Measurements from ENCODE around the gene ZNF493.

ZNF493 gene

DNA sequence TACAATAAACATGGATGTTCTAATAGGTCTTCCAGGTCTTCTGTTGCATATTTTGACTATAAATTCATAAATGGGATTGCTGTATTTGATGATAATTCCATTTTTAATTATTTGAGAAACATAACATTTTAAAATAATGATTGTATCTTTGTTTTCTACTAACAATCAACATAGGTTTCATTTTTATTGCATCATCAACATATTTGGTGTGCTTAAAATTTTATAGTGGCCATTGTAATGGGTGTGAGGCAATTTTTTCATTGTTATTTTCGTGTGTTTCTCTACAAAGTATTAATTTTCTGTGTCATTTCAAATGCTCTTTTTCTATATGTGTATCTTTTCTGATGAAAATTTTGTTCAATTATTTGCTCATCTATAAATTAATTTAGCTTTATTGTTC, 13.2 kb downstream of the ZNF493 start:
- Histone ChIP-seq H3K4me2 (ENCODE audit: low read length) (no peak overlapping the region), H3K4me1 (ENCODE audit: control insufficient read depth in 1 of 2, insufficient read depth in 2 of 2, low read length in 2 of 2) (no peaks in the 10 kb centered on the region), H3K9ac (ENCODE audit: low read length) (no peak overlapping the region), H3K27ac (ENCODE audit: low read depth, low read length) (no peak overlapping the region), H3K79me2 (ENCODE audit: control insufficient read depth, insufficient read depth, low read length, poor library complexity) (no peaks in the 10 kb centered on the region), H3K23ac (ENCODE audit: low read length) (no peak overlapping the region), H3K4ac (ENCODE audit: low read depth, low read length) (no peak overlapping the region), H2AFZ (ENCODE audit: insufficient read depth, low read length, poor library complexity) (no peak overlapping the region), H2BK5ac (ENCODE audit: low read depth, low read length, poor library complexity) (no peak overlapping the region), H3K14ac (ENCODE audit: low read length) (no peak overlapping the region), H3K18ac (ENCODE audit: low read length) (no peak overlapping the region), H3K27me3 (ENCODE audit: insufficient read depth, low read length) (no peaks in the 10 kb centered on the region), H2BK12ac (ENCODE audit: low read length) (no peak overlapping the region), H4K8ac (ENCODE audit: low read depth, low read length) (no peak overlapping the region), H3K36me3 (ENCODE audit: control insufficient read depth in 1 of 2, insufficient read depth in 2 of 2, low read length in 2 of 2) (peaks cover 19 to 23% of the 10 kb centered on the region in 2 experiments), H4K12ac (ENCODE audit: low read depth, low read length) (no peak overlapping the region), H3K9me3 (ENCODE audit: insufficient read depth, low read depth, low read length) (no peaks in the 10 kb centered on the region), H3K4me3 (ENCODE audit: low read depth, low read length) (no peak overlapping the region), H2BK120ac (ENCODE audit: insufficient read depth, low read length, poor library complexity) (no peak overlapping the region), H2AK5ac (ENCODE audit: low read length) (no peak overlapping the region), H4K91ac (ENCODE audit: low read depth, low read length) (no peak overlapping the region), H3K79me1 (ENCODE audit: low read length) (no peaks in the 10 kb centered on the region)
- DNase-seq: no peak
- WGBS (ENCODE audit: extremely low coverage, insufficient coverage, insufficient read length): no CpG with 5 or more reads among the region's 1 CpG

- Histone ChIP-seq H3K27ac (ENCODE audit: low read depth, low read length) (no peak overlapping the region), H3K4ac (ENCODE audit: low read depth, low read length) (no peak overlapping the region), H3K18ac (ENCODE audit: low read length) (no peak overlapping the region)
These were observed 25.3 kb downstream of the ZNF493 start for GRCh38 chr19:21422244-21422643.

GRCh38 chr19:21423057-21424041, 26.4 kb downstream of the ZNF493 start:
- H3K23ac ChIP-seq (ENCODE audit: low read length): no peak overlapping the region
- H2AFZ ChIP-seq (ENCODE audit: insufficient read depth, low read length, poor library complexity): no peak overlapping the region
- H3K18ac ChIP-seq (ENCODE audit: low read length): no peak overlapping the region
- H3K79me1 ChIP-seq (ENCODE audit: low read length): no peaks in the 10 kb centered on the region
- H3K4me1 ChIP-seq (ENCODE audit: control insufficient read depth in 1 of 2, insufficient read depth in 2 of 2, low read length in 2 of 2): no peaks in the 10 kb centered on the region
- no peak overlapping the region for H3K14ac ChIP-seq (ENCODE audit: low read length)
- no peak overlapping the region for H4K8ac ChIP-seq (ENCODE audit: low read depth, low read length)
- no peak overlapping the region for H2BK12ac ChIP-seq (ENCODE audit: low read length)
- no peak overlapping the region for H3K4ac ChIP-seq (ENCODE audit: low read depth, low read length)
- peaks cover 7% of the 10 kb centered on the region for H3K9me3 ChIP-seq (ENCODE audit: insufficient read depth, low read depth, low read length)
- H3K36me3 ChIP-seq (ENCODE audit: control insufficient read depth in 1 of 2, insufficient read depth in 2 of 2, low read length in 2 of 2): peaks cover 8 to 15% of the 10 kb centered on the region in 2 experiments
- WGBS (ENCODE audit: extremely low coverage, insufficient coverage, insufficient read length): no CpG with 5 or more reads among the region's 1 CpG
- H3K79me2 ChIP-seq (ENCODE audit: control insufficient read depth, insufficient read depth, low read length, poor library complexity): no peaks in the 10 kb centered on the region
- H4K91ac ChIP-seq (ENCODE audit: low read depth, low read length): no peak overlapping the region
- H2BK120ac ChIP-seq (ENCODE audit: insufficient read depth, low read length, poor library complexity): no peak overlapping the region
- no peak overlapping the region for H3K4me3 ChIP-seq (ENCODE audit: low read depth, low read length)
- no peak overlapping the region for H4K12ac ChIP-seq (ENCODE audit: low read depth, low read length)
- no peak overlapping the region for H2AK5ac ChIP-seq (ENCODE audit: low read length)
- peak in 1 of 2 donors; percentile 18 for DNase-seq
- no peak overlapping the region for H3K27ac ChIP-seq (ENCODE audit: low read depth, low read length)
- H2BK5ac ChIP-seq (ENCODE audit: low read depth, low read length, poor library complexity): no peak overlapping the region
- H3K27me3 ChIP-seq (ENCODE audit: insufficient read depth, low read length): no peaks in the 10 kb centered on the region
- H3K4me2 ChIP-seq (ENCODE audit: low read length): no peak overlapping the region
- no peak overlapping the region for H3K9ac ChIP-seq (ENCODE audit: low read length)

More at GRCh38 chr19:21422244-21422643, 25.3 kb downstream of the ZNF493 start:
- peaks cover 11 to 16% of the 10 kb centered on the region in 2 experiments for H3K36me3 ChIP-seq (ENCODE audit: control insufficient read depth in 1 of 2, insufficient read depth in 2 of 2, low read length in 2 of 2)
- H3K9ac ChIP-seq (ENCODE audit: low read length): no peak overlapping the region
- H4K8ac ChIP-seq (ENCODE audit: low read depth, low read length): no peak overlapping the region
- no peak overlapping the region for H4K91ac ChIP-seq (ENCODE audit: low read depth, low read length)
- H3K27me3 ChIP-seq (ENCODE audit: insufficient read depth, low read length): no peaks in the 10 kb centered on the region
- no peaks in the 10 kb centered on the region for H3K79me1 ChIP-seq (ENCODE audit: low read length)
- H2AK5ac ChIP-seq (ENCODE audit: low read length): no peak overlapping the region
- no peaks in the 10 kb centered on the region for H3K79me2 ChIP-seq (ENCODE audit: control insufficient read depth, insufficient read depth, low read length, poor library complexity)
- no peak overlapping the region for H3K4me3 ChIP-seq (ENCODE audit: low read depth, low read length)
- no peak overlapping the region for H2AFZ ChIP-seq (ENCODE audit: insufficient read depth, low read length, poor library complexity)
- H3K23ac ChIP-seq (ENCODE audit: low read length): no peak overlapping the region
- H2BK12ac ChIP-seq (ENCODE audit: low read length): no peak overlapping the region
- peaks cover 9% of the 10 kb centered on the region for H3K9me3 ChIP-seq (ENCODE audit: insufficient read depth, low read depth, low read length)
- H3K14ac ChIP-seq (ENCODE audit: low read length): no peak overlapping the region
- no peak overlapping the region for H3K4me2 ChIP-seq (ENCODE audit: low read length)
- no peak overlapping the region for H4K12ac ChIP-seq (ENCODE audit: low read depth, low read length)
- DNase-seq: no peak
- no peaks in the 10 kb centered on the region for H3K4me1 ChIP-seq (ENCODE audit: control insufficient read depth in 1 of 2, insufficient read depth in 2 of 2, low read length in 2 of 2)
- no peak overlapping the region for H2BK120ac ChIP-seq (ENCODE audit: insufficient read depth, low read length, poor library complexity)
- H2BK5ac ChIP-seq (ENCODE audit: low read depth, low read length, poor library complexity): no peak overlapping the region

DNA sequence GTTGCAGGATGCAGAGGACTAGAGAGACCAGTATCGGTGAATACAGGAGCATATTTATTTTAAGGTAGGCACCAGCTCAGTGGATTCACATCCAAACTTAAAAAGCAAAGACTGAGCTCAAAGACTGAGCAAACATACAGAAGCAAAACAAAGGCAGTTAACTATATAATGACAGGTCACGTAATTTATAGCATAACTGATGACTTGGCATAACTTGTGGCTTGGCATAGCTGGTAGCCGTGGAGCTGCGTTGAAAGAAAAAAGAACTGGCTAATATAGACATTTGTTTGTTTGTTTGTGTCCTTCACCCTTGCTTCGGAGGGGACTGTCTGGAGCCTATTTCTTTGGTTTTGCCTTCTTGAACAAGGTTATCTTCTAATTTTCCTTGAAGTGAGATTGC, 33.7 kb downstream of the ZNF493 start:
- WGBS (ENCODE audit: extremely low coverage, insufficient coverage, insufficient read length): no CpG with 5 or more reads among the region's 5 CpGs
- H2AFZ ChIP-seq (ENCODE audit: insufficient read depth, low read length, poor library complexity): no peak overlapping the region
- no peak for DNase-seq
- no peak overlapping the region for H2AK5ac ChIP-seq (ENCODE audit: low read length)
- no peaks in the 10 kb centered on the region for H3K27me3 ChIP-seq (ENCODE audit: insufficient read depth, low read length)
- H4K91ac ChIP-seq (ENCODE audit: low read depth, low read length): no peak overlapping the region
- no peaks in the 10 kb centered on the region for H3K36me3 ChIP-seq (ENCODE audit: control insufficient read depth in 1 of 2, insufficient read depth in 2 of 2, low read length in 2 of 2)
- H4K12ac ChIP-seq (ENCODE audit: low read depth, low read length): no peak overlapping the region
- H3K9ac ChIP-seq (ENCODE audit: low read length): no peak overlapping the region
- no peak overlapping the region for H3K23ac ChIP-seq (ENCODE audit: low read length)
- no peak overlapping the region for H4K8ac ChIP-seq (ENCODE audit: low read depth, low read length)
- H3K27ac ChIP-seq (ENCODE audit: low read depth, low read length): no peak overlapping the region
- no peak overlapping the region for H3K4me3 ChIP-seq (ENCODE audit: low read depth, low read length)
- H3K4ac ChIP-seq (ENCODE audit: low read depth, low read length): no peak overlapping the region
- H3K14ac ChIP-seq (ENCODE audit: low read length): no peak overlapping the region
- H3K79me1 ChIP-seq (ENCODE audit: low read length): no peaks in the 10 kb centered on the region
- H2BK12ac ChIP-seq (ENCODE audit: low read length): no peak overlapping the region
- H3K18ac ChIP-seq (ENCODE audit: low read length): no peak overlapping the region
- no peak overlapping the region for H2BK120ac ChIP-seq (ENCODE audit: insufficient read depth, low read length, poor library complexity)
- H3K79me2 ChIP-seq (ENCODE audit: control insufficient read depth, insufficient read depth, low read length, poor library complexity): no peaks in the 10 kb centered on the region
- H3K4me1 ChIP-seq (ENCODE audit: control insufficient read depth in 1 of 2, insufficient read depth in 2 of 2, low read length in 2 of 2): no peaks in the 10 kb centered on the region
- H2BK5ac ChIP-seq (ENCODE audit: low read depth, low read length, poor library complexity): no peak overlapping the region
- no peaks in the 10 kb centered on the region for H3K9me3 ChIP-seq (ENCODE audit: insufficient read depth, low read depth, low read length)
- H3K4me2 ChIP-seq (ENCODE audit: low read length): no peak overlapping the region
